HG02938 (cell line): ENCODE measurements around the gene ESAM.
A peak's percentile ranks its signal among the peaks of the same experiment; 100 is the strongest.

Experiments used
- ATAC-seq: cut with Tn5 transposase; IDR thresholded peaks from one replicate; pipeline ENCODE4 v1.9.1; 2021; ENCODE audit warnings: mild to moderate bottlenecking, moderate library complexity; ENCODE audit not compliant: unreplicated experiment

The ESAM gene

GRCh38 chr11:124737638-124738305 lies 24.3 kb downstream of the ESAM start:
- ATAC-seq: no peak

GRCh38 chr11:124736736-124737135 lies 25.4 kb downstream of the ESAM start:
- no peak for ATAC-seq

DNA sequence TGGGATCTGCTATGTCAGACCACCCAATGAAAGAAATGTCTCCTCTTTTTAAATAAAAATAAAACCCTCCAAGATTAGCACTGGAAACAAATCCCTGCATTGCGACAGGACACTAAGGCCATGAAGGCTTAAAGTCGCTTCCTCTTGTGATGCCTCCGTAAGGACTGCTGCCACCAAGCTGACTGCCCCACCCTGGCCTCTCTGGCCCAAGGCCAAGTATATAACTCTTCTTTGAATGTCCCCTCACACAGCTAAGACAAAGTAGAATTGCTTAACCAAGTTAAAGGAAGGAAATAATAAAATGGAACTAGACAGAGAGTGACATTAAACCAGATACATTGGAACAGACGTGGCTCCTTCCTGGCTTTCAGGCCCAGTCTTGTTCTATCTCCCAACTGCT lies 29.9 kb downstream of the ESAM start:
- ATAC-seq: no peak

DNA sequence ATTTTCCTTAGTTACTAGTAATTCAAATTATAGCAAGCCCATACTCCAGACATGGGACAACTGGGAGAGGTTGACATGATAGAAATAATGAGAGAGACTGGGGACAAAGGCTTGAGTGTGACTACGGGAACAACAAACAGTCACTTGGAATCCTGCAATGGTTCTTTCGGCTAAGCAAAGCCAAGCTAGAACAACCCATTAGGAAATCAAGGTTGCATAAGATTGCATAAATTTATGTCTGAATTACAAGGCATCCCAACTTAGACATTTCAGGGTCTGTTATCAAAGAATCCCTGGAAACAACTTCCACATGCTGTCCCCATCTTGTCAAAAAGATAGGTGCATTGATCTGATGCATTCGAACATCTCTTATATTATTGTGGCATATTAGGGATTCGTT lies 32.5 kb downstream of the ESAM start:
- no peak for ATAC-seq

DNA sequence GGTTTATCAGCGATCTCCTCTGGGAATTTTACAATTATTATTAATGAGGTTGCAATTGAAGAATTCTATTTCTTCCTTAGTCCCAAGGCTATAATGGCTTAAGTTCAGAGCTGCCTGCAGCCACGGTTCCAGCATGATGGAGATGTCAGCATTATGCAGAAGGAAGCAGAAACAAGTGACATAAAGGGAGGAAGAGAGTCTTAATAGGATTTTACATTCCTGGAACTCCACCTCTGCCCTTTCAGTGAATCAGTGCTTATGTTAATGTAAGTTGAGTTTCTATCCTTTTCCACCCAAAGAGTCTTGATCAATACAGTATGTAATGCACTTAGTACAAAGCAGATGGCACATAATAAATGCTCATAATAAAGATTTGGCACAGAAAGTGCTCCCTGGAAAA lies 34.0 kb downstream of the ESAM start:
- no peak for ATAC-seq

DNA sequence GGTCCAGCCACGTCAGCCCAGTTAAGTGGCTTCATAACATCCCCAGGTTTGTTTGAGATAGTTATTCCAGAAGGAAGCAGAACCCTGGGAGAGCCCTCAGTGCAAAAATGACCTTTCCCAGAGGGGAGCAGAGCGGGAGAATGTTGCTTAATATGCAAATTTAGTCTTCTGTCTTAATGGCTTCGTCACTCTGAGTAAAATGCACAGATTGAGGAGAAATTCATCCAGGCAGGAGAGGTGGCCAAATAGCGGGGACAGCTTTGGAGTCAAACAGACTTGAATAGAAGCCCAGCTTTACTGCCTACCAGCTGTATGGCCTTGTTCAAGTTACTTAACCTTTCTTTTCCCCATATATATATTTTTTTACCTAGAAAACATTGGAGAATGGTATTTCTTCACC lies 34.6 kb downstream of the ESAM start:
- no peak for ATAC-seq

GRCh38 chr11:124725719-124726105 lies 36.4 kb downstream of the ESAM start:
- peak; percentile 3 for ATAC-seq

DNA sequence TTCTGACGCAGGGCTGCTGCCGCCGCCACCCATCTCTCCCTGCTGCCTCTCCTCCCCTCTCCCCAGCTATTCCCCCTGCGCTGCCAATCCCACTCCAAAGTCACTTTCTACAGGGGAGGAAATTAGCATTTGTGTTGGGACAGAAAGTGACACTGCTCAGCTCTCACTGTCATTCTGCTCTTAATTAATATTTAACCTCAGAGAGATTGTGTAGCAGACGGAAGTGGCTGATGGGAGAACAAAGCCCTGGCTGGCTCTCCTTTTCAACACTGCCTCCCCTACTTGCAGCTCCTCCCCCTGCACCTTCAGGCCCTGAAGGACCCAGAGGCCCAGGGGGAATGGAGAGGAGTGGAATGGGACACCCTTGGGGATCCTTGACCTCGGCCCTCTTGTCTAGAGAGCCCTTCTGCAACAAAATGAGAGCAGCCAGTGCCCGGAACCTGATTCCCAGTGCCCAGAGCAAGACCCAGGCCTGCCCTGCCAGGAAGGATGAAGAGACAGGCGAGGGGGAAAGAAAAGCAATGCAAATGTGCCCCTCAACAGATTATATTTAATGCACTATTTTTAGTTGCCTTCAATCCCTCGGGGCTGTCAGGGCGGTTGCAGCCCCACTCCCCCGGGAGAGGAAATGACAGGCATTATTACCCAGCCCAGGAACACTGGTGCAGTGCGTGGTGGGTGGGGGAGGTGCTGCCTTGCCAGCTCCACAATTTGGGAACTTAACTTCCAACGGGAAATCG lies 36.9 kb downstream of the ESAM start:
- peak; percentile 99 for ATAC-seq

DNA sequence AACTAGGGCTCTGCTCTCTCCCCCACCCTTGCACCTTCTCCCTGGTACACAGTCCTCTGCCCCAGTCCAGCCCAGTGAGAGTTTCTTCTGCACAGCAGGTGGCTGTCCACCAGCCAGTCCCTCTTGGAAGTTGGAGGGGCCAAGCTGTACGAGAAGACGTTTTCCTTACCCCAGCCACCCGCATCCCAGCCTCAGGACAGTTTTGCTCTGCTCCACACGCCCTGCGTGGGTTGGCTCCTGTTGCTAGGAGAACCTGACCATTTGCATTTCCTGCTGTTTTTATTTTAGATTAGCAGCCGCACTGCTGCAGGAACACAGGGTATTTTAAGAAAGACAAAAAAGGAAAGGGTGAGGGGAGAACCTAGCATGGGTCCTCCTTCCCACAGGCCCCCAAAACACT lies 39.9 kb downstream of the ESAM start:
- no peak for ATAC-seq

- ATAC-seq: no peak
These were observed 42.6 kb downstream of the ESAM start for GRCh38 chr11:124719534-124719933.

DNA sequence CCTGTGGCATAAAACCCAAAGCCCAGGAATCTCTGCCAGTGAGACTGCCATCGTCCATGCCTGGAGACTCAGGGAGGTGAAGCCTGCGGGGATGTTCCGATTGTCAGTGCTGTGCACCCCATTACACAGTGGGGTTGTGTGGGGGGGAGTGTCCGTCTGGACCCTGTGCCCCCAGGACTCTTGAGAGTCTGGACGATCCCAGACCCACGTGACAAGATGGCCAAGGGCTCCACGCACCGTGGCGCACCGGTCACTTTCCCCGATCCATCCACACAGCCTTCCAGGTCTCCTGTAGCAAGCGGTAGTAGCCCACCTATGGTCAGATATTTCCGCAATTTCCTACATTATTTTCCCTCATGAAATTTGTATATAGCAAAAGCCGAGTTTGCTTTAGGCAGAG lies 43.3 kb downstream of the ESAM start:
- ATAC-seq: no peak

DNA sequence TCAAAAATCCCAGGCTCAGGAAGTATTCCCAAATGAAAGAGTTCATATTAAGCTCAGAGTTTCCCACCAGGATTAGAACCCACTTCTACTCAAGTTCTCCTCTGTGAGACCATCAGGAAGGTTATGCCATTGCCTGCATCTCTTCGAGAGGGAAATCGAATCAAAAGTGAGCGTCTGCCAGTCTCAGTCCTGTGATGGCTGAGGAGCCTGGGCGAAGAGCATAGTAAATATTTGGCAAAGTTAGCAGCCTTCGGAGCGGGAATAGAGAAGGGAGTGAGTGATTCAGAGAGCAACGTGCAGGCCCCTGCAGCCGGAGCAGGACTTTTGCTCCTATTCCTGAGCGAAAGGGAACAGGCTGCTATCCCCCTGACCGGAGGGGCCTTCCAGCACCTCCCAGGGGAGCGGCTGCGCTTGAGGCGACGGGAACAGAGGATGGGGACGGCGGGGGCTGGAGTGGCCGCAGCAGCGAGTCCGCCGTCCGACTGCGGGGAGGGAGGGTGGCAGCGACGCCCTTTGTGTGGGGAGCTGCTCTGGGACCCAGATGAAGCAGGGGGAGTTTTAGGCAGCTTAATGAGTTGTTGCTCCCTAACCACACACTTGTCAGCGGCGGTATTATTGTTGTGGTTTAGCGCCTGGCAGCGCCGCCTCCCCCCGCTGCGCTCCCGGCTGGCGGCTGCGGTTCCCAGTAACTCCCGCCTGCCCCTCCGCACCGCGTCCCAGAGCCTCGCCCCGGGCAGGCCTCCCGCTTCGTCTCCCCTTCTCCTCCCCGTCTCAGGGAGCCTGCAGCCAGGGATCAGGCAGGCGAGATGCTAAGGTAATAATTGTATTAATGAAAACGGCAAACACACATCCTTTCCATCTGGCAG lies 44.1 kb downstream of the ESAM start:
- no peak for ATAC-seq

DNA sequence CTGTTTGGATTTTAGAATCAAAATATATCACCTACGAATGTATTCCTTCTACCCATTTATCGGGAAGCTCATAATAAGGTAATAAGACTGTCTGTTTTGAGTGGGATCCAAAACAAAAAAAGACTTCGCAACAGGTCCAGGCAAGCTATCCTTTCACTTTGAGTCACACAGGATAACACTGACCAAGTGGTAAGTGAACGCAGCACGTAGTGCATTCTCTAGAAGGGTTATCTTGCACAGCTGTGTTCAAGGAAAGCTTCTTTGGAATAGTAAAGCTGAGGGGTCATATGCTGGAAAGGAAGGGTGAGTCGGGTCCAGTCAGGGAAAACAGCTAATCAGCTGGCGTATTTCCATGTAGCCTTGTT lies 44.7 kb downstream of the ESAM start:
- no peak for ATAC-seq

- ATAC-seq: no peak
These were observed 45.5 kb downstream of the ESAM start for GRCh38 chr11:124716591-124716990.

- no peak for ATAC-seq
These were observed 49.7 kb downstream of the ESAM start for GRCh38 chr11:124712392-124712791.

DNA sequence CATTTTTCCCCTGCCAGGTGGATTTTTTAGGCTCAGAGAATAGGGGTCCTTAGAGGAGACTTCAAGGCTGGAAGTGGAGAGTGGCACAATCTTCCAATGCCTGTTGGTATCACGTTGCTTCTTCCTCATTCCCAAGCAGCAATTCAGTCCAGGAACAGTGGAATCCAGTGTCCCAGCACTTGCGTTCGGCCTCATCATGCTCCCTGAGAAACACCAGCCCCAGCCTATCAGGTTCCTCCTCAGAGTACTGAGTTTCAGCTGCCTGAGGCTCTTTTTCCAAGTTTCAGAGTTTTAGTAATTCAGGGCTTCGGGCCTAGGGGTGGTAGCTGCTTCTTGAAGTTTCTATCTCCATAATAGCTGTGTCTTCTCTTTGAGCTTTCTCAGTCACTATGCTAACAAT lies 54.3 kb downstream of the ESAM start:
- ATAC-seq: no peak
